GM18870 (cell line): ENCODE measurements around the gene ZFP64.
"Not testable (repeated sequence)": the region's sequence is repeated elsewhere in the genome, so short reads cannot be mapped to it uniquely, and the experiment has no call there.

Experiments used
- ATAC-seq: cut with Tn5 transposase; IDR thresholded peaks from one replicate; pipeline ENCODE4 v1.9.1; 2021; ENCODE audit warnings: moderate library complexity; ENCODE audit not compliant: unreplicated experiment

ZFP64 gene

DNA sequence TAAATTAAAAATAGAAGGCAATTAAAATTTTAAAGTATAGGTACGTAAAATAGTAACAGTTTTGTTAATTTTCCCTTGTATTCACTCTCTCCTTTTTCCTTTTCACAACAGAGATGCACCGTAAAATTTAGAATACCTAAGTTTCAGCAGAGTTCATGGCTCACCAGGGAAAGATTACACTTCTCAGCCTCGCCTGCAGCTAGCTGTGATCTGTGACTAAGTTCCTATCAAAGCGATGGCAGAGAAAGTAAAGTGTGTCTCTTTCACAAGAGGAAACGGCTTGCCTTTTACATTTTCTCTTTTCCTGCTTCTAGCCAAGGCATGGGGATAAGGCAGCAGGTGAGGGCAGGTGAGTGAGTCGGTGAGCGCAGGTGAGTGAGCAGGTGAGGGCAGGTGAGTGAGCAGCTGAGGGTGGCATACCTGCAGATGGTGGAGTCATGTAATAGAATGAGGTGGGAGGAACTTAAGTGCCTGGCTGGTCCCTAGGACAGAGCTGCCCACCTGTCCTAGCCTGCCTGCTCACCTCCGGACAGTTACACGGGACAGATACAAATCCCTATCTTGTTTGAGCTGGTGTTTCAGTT is 30.9 kb downstream of the ZFP64 start:
- no peak for ATAC-seq

DNA sequence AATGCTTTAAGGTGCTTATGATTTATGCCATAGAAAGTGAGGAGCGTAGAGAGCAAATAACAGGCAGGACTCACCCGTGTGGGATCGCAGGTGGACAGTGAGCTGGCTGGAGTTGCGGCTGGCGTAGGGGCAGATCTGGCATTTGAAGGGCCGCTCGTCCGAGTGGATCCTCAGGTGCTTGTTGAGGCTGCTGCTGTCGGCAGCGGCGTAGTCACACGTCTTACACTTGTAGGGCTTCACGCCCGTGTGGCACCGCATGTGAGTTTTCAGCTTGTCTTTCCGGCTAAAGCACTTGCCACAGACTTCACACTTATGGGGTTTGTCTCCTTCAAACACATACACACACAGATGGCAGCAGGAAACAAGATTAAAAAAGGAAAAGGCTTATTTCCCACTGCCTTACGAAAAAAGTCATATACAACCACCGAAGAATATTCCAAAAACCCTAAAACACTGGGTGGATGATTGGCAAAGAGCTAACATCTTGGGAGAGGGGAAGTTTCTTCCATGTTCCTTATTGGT is 31.5 kb downstream of the ZFP64 start:
- no peak for ATAC-seq

DNA sequence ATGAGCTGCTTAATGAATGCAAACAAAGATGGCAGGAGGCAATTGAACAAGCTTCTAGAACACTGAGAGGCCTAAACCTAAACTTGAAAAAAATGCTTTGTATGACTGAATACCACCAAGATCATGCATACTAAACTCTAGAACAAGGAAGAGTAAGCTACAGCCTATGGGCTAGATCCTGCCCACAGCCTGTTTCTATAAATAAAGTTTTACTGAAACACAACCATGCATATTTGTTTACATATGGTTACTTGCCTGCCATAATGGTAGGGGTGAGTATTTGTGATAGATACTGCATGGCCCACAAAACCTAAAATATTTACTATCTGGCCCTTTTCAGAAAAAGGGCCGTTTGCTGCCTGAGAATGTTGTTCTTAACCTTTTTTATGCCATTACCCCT is 37.0 kb downstream of the ZFP64 start:
- ATAC-seq, result no peak

DNA sequence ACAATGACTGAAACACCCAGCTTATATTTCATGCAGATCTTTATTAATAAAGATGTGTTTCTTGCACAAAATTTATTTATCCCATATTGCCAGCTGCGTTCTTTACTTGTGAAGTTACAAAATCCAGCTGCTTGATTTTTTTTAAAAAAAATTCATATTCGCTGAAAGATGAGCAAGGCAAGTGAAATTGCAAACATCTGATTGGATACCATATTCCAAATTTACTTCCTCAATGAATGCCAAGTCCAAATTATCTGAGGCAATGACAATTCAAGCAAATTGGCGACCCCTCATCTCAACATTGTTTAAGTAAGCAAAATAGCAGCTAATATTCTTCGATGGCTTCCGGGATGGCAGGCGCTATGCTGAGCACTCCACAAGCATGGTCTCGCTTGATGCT is 37.7 kb downstream of the ZFP64 start:
- ATAC-seq, result no peak

DNA sequence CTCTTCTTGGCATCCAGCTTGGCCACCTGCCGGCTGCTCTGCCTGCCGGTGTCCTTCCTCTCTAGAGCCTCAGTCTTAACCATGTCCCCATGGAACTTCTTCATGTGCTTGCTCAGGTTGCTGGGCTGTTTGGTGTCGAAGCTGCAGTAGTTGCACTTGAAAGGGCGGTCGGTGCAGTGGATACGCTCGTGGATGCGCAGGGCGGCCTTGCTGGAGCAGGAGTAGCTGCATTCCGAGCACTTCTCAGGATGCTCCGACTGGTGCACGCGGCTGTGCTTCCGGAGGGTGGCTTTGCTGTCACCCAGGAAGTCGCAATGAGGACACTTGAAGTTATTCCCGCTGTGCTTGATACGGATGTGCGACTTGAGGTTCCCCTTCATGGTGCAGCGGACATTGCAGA is 38.7 kb downstream of the ZFP64 start:
- no peak for ATAC-seq

DNA sequence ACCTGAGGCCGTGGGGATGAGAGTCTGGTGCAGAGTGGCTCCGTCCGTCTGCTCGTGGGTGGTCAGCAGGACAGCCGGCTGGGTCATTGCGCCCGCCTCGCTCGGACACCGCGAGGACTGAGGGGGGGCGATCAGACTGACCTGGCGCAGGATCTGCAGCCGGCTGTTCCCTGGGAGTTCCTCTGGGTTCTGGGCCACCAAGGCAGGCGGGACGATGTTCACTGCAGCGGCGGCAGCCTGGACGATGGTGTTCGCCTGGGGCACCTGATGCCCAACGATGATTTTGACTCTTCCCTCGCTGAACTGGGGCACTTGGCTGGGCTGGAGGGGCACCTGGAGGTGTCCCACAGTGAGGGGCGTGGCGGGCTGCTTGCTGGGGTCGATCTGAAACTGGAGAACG is 39.2 kb downstream of the ZFP64 start:
- ATAC-seq, result no peak

DNA sequence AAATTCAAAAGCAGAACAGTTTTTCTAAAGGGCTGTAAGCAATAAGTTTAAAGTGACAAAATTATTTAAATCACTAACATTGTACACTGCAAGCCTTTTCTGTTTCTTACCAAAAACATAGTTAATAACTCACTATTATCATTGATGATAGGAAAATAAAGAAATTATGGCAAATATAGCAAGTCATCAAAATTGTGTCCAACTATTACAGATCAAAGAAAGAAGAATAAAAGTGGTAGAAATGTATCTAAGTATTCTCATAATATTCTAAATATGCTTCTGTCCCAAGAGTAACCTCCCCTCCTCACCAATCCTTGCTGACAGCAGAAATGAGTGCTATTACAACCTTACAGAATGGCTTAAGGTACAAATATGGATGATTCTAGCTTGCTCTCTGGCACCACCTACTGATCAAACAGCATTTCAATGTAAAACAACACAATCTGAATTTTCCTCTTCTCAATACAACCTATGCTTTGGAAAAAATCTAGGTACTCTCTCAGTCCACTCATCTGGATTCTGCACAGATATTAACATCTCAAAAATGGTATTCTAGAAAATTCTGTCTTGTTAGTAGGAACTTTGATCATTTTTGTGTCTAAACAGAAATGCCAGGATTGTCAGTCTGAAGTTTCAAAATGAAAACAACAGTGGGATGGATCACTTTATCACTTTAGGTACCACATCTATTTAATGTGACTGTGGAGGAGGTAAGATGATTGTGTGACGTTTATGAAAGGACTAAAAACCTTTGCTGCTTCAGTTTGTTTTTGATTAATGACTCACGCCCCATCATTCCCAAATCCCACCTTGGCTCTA is 40.9 kb downstream of the ZFP64 start:
- ATAC-seq, result no peak

DNA sequence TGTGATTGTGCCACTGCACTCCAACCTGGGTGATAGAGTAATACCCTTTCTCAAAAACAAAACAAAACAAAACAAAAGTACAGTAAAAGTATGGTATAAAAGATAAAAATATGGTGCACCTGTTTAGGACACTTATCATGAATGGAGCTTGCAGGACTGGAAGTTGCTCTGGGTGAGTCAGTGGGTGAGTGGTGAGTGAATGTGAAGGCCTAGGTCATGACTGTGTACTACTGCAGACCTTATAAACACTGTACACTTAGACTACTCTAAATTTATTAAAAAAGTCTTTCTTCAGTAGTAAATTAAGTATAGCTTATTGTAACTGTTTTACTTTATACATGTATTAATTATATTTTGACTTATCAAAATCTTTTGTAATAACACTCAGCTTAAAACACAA is 46.0 kb downstream of the ZFP64 start:
- ATAC-seq, result no peak

DNA sequence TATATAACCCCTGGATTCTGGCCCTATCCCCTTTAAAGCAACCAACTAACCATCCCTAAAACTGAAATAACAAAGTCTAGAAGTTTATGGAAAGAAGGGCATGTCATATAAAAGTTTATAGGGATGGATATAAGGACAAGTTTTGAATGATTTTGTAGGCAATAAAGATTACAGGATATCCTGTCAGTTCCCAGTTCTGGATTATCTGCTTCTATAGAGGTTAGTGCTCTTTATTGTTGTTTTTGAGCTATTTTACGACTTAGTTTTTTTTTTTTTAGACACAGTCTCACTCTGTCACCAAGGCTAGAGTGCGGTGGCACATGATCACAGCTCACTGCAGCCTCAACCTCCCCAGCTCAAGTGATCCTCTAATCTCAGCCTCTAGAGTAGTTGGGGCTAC is 48.3 kb downstream of the ZFP64 start:
- no peak for ATAC-seq

DNA sequence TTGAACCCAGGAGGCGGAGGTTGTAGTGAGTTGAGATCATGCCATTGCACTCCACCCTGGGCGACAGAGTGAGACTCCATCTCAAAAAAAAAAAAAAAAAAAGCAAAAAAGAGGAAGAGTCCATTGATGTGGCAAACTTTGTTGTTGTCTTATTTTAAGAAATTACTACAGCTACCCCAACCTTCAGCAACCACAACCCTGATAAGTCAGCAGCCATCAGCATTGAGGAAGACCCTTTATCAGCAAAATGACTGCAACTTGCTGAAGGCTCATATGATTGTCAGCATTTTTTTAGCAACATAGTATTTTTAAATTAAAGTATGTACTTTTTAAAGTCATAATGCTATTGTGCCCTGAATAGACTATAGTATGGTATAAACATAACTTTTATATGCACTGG is 48.8 kb downstream of the ZFP64 start:
- no peak for ATAC-seq

DNA sequence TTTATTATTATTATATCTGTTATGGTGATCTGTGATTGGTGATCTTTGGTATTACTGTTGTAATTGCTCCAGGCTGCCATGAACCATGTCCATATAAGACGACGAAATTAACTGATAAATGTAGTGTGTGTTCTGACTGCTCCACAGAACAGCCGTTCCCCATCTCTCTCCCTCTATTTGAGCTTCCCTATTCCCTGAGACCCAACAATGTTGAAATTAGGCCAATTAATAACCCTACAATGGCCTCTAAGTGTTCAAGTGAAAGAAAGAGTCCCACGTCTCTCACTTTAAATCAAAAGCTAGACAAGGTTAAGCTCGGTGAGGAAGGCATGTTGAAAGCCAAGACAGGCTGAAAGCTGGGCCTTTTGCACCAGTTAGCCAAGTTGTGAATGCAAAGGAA is 51.6 kb downstream of the ZFP64 start:
- ATAC-seq, result no peak

DNA sequence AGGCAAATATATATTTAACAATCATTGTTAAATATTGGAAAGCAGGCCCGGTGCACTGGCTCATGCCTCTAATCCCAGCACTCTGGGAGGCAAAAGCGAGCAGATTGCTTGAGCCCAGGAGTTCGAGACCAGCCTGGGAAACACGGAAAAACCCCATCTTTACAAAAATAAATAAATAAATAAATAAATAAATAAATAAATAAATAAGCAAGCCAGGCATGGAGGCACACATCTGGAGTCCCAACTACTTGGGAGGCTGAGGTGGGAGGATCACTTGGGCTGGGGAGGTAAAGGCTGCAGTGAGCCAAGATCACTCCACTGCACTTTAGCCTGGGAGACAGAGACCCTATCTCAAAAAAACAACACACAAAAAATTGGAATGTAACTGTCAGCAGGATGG is 53.7 kb downstream of the ZFP64 start:
- ATAC-seq, result no peak

DNA sequence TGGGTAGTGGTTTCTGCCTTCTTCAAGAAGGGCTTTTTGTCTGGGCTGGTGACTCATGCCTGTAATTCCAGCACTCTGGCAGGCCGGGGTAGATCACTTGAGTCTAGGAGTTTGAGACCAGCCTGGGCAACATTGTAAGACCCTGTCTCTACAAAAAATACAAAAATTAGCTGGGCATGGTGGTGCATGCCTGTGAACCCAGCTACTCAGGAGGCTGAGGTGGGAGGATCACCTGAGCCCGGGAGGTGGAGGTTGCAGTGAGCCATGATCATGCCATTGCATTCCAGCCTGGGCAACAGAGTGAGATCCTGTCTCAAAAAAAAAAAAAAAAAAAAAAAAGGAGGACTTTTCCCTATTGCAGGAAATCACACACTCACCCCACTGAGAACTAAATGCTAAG is 57.9 kb downstream of the ZFP64 start:
- ATAC-seq, result not testable (repeated sequence)

DNA sequence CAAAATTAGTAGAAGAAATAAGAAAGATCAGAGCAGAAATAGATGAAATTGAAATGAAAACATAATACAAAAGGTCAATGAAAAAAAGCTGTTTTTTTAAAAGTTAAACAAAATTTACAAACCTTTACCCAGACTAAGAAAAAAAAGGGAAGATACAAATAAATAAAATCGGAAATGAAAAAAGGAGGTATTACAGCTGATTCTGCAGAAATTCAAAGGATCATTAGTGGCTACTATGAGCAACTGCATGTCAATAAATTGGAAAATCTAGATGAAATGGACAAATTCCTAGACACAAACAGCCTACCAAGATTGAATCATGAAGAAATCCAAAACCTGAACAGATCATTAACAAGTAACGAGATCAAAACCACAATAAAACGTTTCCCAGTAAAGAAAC is 59.2 kb downstream of the ZFP64 start:
- ATAC-seq, result no peak

DNA sequence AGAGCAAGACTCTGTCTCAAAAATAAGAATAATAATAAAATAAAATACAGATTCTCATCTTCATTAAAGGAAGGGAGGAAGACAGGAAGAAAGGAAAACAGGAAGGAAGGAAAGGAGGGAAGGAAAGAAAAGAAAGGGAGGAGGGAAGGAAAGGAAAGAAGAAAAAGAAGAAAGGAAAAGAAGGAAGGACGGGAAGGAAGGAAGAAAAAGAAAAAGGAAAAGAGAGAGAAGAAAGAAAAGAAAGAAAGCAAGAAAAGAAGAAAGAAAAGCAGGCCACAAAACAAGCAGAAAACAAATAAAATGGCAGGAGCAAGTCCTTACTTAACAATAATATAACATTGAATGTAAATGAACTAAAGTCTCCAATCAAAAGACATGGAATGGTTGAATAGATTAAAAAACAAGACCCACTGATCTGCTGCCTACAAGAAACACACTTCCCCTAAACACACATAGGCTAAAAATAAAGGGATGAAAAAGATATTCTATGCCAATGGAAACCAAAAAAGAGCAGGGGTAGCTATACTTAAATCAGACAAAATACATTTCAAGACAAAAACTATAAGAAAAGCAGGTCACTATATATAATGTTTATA is 60.4 kb downstream of the ZFP64 start:
- ATAC-seq, result no peak

DNA sequence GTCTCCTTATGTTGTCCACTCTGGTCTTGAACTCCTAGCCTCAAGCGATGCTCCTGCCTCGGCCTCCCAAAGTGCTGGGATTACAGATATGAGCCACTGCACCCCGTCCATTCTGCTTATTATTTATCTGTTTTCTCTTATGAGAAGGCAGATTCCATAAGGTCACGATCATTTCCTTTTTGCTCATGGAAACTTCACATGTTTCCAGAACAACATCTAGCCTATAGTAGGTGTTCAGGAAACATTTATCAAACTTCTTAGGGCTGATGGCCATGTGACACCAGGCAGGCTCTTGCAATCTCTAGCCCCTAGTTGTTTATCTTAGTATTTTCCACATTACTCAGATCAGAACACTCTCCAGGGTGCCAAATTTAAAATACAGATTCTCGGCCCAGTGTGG is 61.2 kb downstream of the ZFP64 start:
- ATAC-seq, result no peak

DNA sequence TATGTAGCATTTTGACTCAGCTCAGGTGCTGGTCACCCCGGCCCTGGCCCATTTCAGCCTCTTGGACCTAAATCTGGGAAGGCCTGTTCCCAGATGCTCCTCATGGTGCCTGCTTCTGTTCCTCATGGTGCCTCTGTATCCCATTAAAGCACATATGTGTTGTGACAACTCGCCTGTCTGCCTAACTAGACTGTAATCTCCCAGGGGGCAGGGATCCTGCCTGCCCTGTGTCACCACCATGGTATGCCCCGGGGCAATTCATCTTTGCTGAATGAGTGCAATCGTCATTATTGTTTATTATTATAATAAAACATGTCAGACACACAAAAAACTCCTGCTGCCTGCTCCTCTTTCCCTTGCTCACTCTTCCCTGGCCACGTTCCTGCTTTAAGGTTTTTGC is 62.0 kb downstream of the ZFP64 start:
- ATAC-seq, result no peak

DNA sequence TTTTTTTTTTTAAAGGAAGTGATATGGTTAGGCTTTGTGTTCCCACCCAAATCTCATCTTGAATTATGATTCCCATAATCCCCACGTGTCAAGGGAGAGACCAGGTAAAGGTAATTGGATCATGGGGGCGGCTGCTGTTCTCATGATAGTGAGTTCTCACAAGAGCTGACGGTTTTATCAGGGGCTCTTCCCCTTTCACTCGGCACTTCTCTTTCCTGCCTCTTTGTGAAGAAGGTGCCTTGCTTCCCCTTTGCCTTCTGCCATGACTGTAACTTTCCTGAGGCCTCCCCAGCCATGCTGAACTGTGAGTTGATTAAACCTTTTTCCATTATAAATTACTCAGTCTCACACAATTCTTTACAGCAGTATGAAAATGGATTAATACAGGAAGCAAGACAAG is 64.3 kb downstream of the ZFP64 start:
- no peak for ATAC-seq

DNA sequence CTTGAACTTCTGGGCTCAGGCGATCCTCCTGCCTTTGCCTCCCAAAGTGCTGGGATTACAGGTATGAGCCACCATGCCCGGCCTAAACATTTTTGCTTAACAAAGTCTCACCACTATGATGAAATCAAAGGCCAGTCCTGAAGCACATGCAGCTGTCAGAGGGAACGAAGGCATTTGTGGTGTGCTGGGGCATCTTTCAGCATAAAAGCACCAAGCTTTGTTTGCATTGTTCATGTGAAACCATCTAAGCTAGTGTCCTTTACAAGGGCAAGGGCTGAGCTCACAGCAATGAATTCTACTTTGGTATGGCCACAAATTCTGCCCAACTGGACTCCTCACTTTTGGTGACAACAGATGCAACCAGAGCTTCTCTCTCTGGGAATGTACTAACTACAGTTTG is 66.8 kb downstream of the ZFP64 start:
- no peak for ATAC-seq

DNA sequence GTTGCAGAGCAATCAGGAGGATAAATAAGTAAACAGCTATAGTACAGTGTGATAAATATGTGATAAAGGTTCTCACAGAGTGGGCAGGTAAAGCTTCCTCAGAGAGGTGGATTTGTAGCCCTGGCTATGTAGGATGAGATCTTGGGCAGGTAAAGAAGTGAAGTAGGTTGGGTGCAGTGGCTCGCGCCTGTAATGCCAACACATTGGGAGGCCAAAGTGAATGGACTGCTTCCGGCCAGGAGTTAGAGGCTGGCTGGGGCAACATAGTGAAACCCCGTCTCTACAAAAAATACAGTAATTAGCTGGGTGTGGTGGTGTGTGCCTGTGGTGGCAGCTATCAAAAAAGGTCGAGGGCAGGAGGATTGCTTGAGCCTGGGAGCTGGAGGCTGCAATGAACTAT is 72.9 kb downstream of the ZFP64 start:
- no peak for ATAC-seq

DNA sequence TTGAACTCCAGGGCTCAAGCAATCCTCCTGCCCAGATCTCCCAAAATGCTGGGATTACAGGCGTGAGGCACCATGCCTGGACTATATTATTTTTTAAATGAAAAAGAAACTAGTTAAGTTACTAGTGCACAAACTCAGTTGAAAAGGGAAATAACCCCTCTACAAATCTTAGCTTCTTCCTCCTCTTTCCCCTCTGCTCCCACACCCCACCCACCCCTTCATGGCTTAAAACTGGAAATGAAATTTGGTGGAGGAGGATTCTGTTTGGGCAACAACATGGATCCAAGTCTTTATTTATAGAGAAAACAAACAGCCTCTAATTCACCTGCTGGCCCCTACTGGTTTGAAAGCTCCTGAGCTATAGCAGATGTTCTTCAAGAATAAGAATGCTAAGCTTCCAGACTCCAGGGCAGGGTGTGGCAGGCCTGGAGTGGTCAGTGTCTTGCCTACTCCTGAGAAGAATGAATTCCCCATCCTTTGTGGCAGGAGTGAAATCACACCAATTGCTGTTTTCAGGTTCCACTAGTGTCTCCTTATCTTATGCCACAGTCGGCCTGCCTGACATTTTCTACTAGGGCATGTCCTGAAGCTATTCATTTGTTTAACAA is 73.5 kb downstream of the ZFP64 start:
- ATAC-seq, result no peak

DNA sequence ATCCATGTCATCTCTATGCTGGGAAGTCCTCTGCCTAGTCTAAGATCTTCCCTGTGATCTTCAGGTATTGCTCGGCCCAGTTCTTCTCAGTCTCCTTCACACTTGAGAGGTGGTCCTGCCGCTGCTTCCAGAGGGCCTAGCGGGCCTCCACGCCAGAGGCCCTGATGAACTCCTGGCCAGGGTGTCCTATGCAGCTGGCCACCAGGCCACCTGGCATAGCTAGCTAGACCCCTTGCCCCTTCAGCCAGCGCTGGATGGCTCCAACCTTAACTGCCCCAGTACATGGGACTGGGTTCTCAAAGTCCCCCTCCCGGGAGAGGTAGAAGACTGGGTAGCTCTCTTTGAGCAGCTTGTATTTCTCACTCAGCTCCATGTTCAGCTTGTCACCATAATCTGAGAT is 81.1 kb downstream of the ZFP64 start:
- ATAC-seq, result no peak
